Measurements from ENCODE around the gene IMPACT.
A peak's percentile ranks its signal among the peaks of the same experiment; 100 is the strongest.

Gene IMPACT

GRCh38 chr18:24402209-24402785 is 24.2 kb upstream of the IMPACT start:
- H3K36me3 ChIP-seq (ENCODE audit: control insufficient read depth, low read length) = no peaks in the 10 kb centered on the region
- H3K4me1 ChIP-seq (ENCODE audit: control insufficient read depth, low read length) = peaks cover 8% of the 10 kb centered on the region
- no peak overlapping the region for H3K4me2 ChIP-seq (ENCODE audit: low read length)
- H3K9me2 ChIP-seq (replicated peaks; ENCODE audit: control insufficient read depth, low read length) = no peaks in the 10 kb centered on the region
- no peaks in the 10 kb centered on the region for H3K79me2 ChIP-seq (ENCODE audit: control insufficient read depth, low read length)
- no peak overlapping the region for H3K4me3 ChIP-seq (ENCODE audit: low read length)
- H3K27me3 ChIP-seq (ENCODE audit: control insufficient read depth, low read length) = peaks cover 22% of the 10 kb centered on the region
- TF ChIP-seq CTCF (IDR thresholded peaks at IDR 0.05; ENCODE audit: low read depth, low read length, poor library complexity, severe bottlenecking) (peak; percentile 65), EZH2phosphoT487 (IDR thresholded peaks at IDR 0.05; ENCODE audit: borderline replicate concordance, low read length) (no peak)
- H3K9me3 ChIP-seq (ENCODE audit: control insufficient read depth, insufficient read depth, low read length) = no peaks in the 10 kb centered on the region
- no peak overlapping the region for H3K27ac ChIP-seq (ENCODE audit: low read depth, low read length)
- no peaks in the 10 kb centered on the region for H4K20me1 ChIP-seq (ENCODE audit: control insufficient read depth, insufficient read depth, low read depth, low read length)
- no peaks in the 10 kb centered on the region for H3F3A ChIP-seq (ENCODE audit: control insufficient read depth, insufficient read depth)

GRCh38 chr18:24403076-24403475 is 23.4 kb upstream of the IMPACT start:
- no peaks in the 10 kb centered on the region for H3F3A ChIP-seq (ENCODE audit: control insufficient read depth, insufficient read depth)
- H3K4me3 ChIP-seq (ENCODE audit: low read length) = no peak overlapping the region
- TF ChIP-seq CTCF (IDR thresholded peaks at IDR 0.05; ENCODE audit: low read depth, low read length, poor library complexity, severe bottlenecking) (no peak), EZH2phosphoT487 (IDR thresholded peaks at IDR 0.05; ENCODE audit: borderline replicate concordance, low read length) (no peak)
- H3K9me3 ChIP-seq (ENCODE audit: control insufficient read depth, insufficient read depth, low read length) = no peaks in the 10 kb centered on the region
- H3K27ac ChIP-seq (ENCODE audit: low read depth, low read length) = no peak overlapping the region
- no peaks in the 10 kb centered on the region for H4K20me1 ChIP-seq (ENCODE audit: control insufficient read depth, insufficient read depth, low read depth, low read length)
- H3K27me3 ChIP-seq (ENCODE audit: control insufficient read depth, low read length) = peaks cover 14% of the 10 kb centered on the region
- H3K36me3 ChIP-seq (ENCODE audit: control insufficient read depth, low read length) = no peaks in the 10 kb centered on the region
- 0 out of 2 replicates have a peak, but pooled peaks cover under 1% of the 10 kb centered on the region for H3K4me1 ChIP-seq (ENCODE audit: control insufficient read depth, low read length)
- no peaks in the 10 kb centered on the region for H3K79me2 ChIP-seq (ENCODE audit: control insufficient read depth, low read length)
- H3K4me2 ChIP-seq (ENCODE audit: low read length) = no peak overlapping the region
- no peaks in the 10 kb centered on the region for H3K9me2 ChIP-seq (replicated peaks; ENCODE audit: control insufficient read depth, low read length)

GRCh38 chr18:24404591-24404990 is 21.9 kb upstream of the IMPACT start:
- no peaks in the 10 kb centered on the region for H3K79me2 ChIP-seq (ENCODE audit: control insufficient read depth, low read length)
- no peaks in the 10 kb centered on the region for H3K9me3 ChIP-seq (ENCODE audit: control insufficient read depth, insufficient read depth, low read length)
- H3K4me3 ChIP-seq (ENCODE audit: low read length) = no peak overlapping the region
- H3K27me3 ChIP-seq (ENCODE audit: control insufficient read depth, low read length) = peaks cover 5% of the 10 kb centered on the region
- no peaks in the 10 kb centered on the region for H3K36me3 ChIP-seq (ENCODE audit: control insufficient read depth, low read length)
- H3F3A ChIP-seq (ENCODE audit: control insufficient read depth, insufficient read depth) = no peaks in the 10 kb centered on the region
- H3K4me1 ChIP-seq (ENCODE audit: control insufficient read depth, low read length) = no peaks in the 10 kb centered on the region
- H3K4me2 ChIP-seq (ENCODE audit: low read length) = no peak overlapping the region
- no peak overlapping the region for H3K27ac ChIP-seq (ENCODE audit: low read depth, low read length)
- TF ChIP-seq EZH2phosphoT487 (IDR thresholded peaks at IDR 0.05; ENCODE audit: borderline replicate concordance, low read length) (no peak), CTCF (IDR thresholded peaks at IDR 0.05; ENCODE audit: low read depth, low read length, poor library complexity, severe bottlenecking) (no peak)
- H4K20me1 ChIP-seq (ENCODE audit: control insufficient read depth, insufficient read depth, low read depth, low read length) = no peaks in the 10 kb centered on the region
- H3K9me2 ChIP-seq (replicated peaks; ENCODE audit: control insufficient read depth, low read length) = no peaks in the 10 kb centered on the region

Data from DOHH2 (cell line).